Brain pericyte (primary cell): ENCODE measurements around the gene MGLL.

ENCODE experiments used
- DNase-seq: peaks from one replicate; pipeline ENCODE4 v3.0.0-alpha.2; 2012; ENCODE audit warnings: low read depth, low spot score

Gene MGLL

GRCh38 chr3:127676456-127676855 is 145.9 kb downstream of the MGLL start:
- no peak for DNase-seq

GRCh38 chr3:127675651-127676391 is 146.5 kb downstream of the MGLL start:
- no peak for DNase-seq

- no peak for DNase-seq
Measured at GRCh38 chr3:127674790-127675189, 147.5 kb downstream of the MGLL start.

- DNase-seq: no peak
Measured at GRCh38 chr3:127674101-127674721, 148.1 kb downstream of the MGLL start.

- no peak for DNase-seq
Measured at GRCh38 chr3:127673191-127674100, 148.9 kb downstream of the MGLL start.

GRCh38 chr3:127672429-127673190 is 149.7 kb downstream of the MGLL start, which contains the start of gene ABTB1:
Gene ABTB1 (plus strand): TSS chr3:127672952. CDS start chr3:127673026, 74 bp downstream.
- DNase-seq: no peak

- DNase-seq: no peak
Measured at GRCh38 chr3:127671523-127672428, 150.5 kb downstream of the MGLL start.

GRCh38 chr3:127670761-127671522 is 151.4 kb downstream of the MGLL start:
- DNase-seq: no peak

- no peak for DNase-seq
Measured at GRCh38 chr3:127670229-127670559, 152.1 kb downstream of the MGLL start.

GRCh38 chr3:127669541-127670228 is 152.6 kb downstream of the MGLL start:
- no peak for DNase-seq

GRCh38 chr3:127668906-127669305 is 153.4 kb downstream of the MGLL start:
- no peak for DNase-seq

- no peak for DNase-seq
Measured at GRCh38 chr3:127667119-127667681, 155.1 kb downstream of the MGLL start.

GRCh38 chr3:127666676-127667075 is 155.6 kb downstream of the MGLL start:
- DNase-seq: no peak

- no peak for DNase-seq
Measured at GRCh38 chr3:127665586-127665985, 156.7 kb downstream of the MGLL start.

GRCh38 chr3:127665165-127665564 is 157.2 kb downstream of the MGLL start:
- no peak for DNase-seq

- no peak for DNase-seq
Measured at GRCh38 chr3:127663151-127663550, 159.2 kb downstream of the MGLL start.

- DNase-seq: no peak
Measured at GRCh38 chr3:127662001-127662469, 160.3 kb downstream of the MGLL start.

- no peak for DNase-seq
Measured at GRCh38 chr3:127661600-127661999, 160.7 kb downstream of the MGLL start.
